ENCODE results near the gene HS3ST3B1.

Gene HS3ST3B1

DNA sequence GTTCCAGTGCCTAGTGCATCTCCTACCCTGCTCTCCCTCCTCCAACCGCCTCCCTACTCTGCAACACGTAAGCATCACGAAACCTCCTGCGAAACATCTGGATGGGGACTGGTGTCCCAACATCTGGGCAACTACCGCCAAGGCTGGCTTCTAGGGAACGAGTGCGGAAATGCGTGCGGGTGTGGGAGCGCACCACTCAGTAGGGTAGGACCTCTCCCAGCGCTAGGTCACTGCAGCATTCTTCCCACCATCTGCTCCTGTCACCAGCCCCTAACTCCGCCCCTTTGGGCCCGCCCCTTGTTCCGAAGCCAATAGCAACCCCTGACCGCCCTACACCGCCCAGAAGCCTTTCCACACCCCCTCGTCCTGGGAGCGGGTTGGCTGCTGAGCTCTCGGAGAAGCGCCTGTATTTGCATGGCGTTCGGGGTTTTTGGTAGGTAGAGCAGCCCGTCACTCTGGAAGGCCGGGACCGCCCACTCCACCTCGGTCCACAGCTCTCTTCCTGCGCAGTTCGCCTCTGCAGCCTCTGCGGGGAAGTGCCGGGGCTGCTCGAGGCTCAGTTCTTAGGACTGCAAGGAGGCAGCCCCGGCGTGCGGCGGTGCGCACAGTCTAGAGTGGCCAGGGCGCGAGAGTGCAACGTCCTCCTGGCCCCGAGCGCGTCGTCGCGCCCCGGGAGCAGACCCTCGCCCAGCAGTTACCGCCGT lies at the start of gene HS3ST3B1:
HS3ST3B1 (plus strand) TSS at position 507 of the 704 bp plus-strand sequence. CDS start 438 bp downstream, outside the sequence.
- TF ChIP-seq, protein P1, sequence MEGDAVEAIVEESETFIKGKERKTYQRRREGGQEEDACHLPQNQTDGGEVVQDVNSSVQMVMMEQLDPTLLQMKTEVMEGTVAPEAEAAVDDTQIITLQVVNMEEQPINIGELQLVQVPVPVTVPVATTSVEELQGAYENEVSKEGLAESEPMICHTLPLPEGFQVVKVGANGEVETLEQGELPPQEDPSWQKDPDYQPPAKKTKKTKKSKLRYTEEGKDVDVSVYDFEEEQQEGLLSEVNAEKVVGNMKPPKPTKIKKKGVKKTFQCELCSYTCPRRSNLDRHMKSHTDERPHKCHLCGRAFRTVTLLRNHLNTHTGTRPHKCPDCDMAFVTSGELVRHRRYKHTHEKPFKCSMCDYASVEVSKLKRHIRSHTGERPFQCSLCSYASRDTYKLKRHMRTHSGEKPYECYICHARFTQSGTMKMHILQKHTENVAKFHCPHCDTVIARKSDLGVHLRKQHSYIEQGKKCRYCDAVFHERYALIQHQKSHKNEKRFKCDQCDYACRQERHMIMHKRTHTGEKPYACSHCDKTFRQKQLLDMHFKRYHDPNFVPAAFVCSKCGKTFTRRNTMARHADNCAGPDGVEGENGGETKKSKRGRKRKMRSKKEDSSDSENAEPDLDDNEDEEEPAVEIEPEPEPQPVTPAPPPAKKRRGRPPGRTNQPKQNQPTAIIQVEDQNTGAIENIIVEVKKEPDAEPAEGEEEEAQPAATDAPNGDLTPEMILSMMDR (IDR thresholded peaks at IDR 0.05): no peak

DNA sequence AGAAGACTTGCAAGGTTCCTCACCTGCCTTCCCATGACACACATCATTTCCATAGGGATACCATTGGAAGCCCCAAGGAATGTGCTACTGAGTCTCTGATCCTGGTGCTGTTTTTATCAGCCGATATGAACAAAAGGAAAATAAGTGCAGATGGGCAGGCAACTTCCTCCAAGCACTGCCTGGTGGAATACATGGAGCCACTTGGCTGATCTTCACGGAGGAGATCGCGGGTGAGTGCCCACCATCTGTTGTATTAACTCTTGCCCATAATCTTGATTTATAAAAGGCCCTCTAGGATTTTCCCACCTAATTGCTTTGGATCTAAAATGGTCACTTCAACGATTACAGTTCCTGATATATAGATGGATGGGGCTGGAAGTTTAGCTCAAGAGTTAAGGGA lies 39.5 kb upstream of the HS3ST3B1 start:
- TF ChIP-seq, protein P1 (IDR thresholded peaks at IDR 0.05): no peak

GRCh38 chr17:14268264-14268663 lies 32.6 kb upstream of the HS3ST3B1 start:
- TF ChIP-seq, protein P1 (IDR thresholded peaks at IDR 0.05): no peak

GRCh38 chr17:14269473-14269872 lies 31.4 kb upstream of the HS3ST3B1 start:
- TF ChIP-seq, protein P1 (IDR thresholded peaks at IDR 0.05): no peak

- TF ChIP-seq, protein P1 (IDR thresholded peaks at IDR 0.05): no peak
Measured at GRCh38 chr17:14270508-14270907, 30.4 kb upstream of the HS3ST3B1 start.

DNA sequence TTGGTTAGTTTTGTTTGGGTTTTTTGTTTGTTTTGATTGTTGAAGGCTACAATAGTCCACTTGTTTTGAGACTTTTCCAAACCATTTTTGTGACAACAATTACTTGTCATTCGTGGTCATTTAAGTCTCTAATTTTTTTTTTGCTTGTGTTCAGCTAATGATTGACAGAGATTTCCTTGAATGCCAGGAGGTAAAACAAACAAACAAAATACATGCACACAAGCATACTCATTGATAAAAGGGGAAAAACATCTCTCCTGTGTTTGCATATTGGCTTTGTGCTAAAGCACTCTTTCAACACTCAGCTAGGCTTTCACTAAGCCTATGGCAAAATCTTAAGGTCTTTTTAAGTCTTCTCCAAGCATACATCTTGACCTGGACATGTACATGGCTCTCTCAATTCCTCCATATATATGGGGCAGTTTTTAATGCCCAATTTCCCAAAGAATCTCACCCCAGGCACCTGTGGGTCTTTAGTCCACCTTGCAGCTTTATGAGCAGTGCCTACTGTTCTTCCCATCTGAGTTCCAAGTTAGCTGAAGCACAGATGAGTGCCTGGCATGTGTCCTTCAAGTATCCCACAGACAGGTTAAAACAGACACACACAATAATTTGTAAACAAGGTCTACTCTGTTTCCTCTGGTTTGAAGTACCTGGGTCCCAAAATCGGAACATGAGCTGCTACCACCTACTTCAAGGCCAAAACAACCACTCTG lies 24.2 kb upstream of the HS3ST3B1 start:
- TF ChIP-seq, protein P1 (IDR thresholded peaks at IDR 0.05): no peak

- TF ChIP-seq, protein P1 (IDR thresholded peaks at IDR 0.05): no peak
Measured at GRCh38 chr17:14281530-14281929, 19.4 kb upstream of the HS3ST3B1 start.
